D341Med (cell line): ENCODE results near the gene PBX1.

ENCODE experiments used
- DNase-seq: peaks from one replicate; pipeline ENCODE4 v3.0.0; 2012; ENCODE audit warnings: low spot score

PBX1 gene

DNA sequence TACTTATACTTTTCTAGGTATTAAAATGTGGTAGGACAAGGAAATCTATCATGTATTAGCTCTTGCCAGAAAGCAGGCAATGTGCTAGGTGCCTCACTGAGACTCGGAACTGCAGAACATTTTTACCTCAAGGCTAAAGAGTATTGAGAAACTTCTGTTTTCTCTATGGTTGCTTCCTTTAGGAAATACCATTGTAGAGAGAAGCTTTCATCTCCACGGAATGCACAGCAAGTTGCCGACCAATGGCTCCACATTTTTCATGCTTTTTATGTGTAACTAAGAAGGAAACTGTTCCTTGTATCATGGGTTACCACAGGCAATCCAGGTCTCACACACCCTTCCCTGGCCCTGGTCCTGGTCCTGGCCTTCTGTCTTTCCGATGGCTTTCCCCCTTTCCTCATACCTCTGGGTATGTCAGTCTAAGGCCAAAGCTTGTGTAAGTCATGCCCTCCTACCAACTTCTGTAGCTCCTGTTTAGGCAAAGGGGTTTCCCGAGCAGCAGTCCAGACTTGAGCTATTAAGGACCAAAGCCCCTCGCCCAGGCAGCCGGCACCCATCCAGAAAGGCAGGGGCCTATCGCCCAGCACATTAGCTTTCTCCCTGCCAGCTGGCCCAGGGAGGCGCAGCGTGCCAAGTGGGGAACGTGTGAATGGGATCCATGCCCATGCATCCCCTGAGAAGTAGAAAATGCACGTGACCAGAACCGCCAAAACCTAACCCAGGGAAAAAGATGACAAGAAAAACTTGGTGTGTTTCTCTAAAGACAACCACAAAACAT, 225.0 kb downstream of the PBX1 start:
- no peak for DNase-seq

- DNase-seq = no peak
Observed at GRCh38 chr1:164784960-164785359, 226.0 kb downstream of the PBX1 start.

GRCh38 chr1:164785841-164786534, 227.0 kb downstream of the PBX1 start:
- no peak for DNase-seq

DNA sequence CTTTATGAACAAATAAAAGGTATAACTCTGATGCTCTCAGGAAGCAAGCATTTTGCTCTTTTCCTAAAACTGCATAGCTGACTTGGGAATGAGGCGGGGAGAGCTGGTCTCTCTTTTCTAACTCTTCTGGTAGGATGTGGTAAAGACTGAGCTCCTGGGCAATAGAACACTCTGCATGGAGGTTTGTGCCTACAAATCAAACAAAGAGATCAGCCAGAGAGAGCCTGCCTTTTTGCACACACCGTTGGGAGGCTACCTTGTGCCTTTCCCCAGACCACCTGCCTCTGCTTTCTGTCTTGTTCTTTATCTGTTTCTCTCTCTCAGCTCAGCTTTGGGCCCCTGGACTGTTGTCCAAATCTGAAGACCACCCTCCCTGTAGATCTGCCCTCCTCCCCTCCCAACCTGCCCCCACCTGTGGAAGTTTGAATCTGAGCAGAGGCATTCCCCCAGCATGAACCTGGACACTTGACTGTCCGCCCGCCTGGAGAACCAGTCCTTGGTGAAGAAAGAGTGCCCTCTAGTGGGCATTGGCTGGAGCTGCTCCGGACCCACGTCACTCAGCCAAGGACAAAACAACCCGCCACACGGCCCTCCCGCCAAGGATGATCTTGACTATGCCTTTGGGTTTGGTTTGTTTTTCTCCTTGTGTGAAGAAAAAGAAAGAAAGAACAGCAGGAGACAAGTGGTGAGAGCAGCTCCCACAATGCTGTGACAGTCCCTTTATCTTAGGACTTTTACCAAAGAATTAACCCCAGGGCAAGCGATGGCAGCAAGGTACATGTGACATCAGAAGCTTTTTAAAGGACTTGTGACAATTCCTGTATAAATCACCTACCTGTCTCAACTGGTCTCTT, 228.2 kb downstream of the PBX1 start:
- DNase-seq = peak; percentile 90

- DNase-seq = no peak
Observed at GRCh38 chr1:164787834-164788231, 228.8 kb downstream of the PBX1 start.

- no peak for DNase-seq
Observed at GRCh38 chr1:164790081-164790480, 231.1 kb downstream of the PBX1 start.

DNA sequence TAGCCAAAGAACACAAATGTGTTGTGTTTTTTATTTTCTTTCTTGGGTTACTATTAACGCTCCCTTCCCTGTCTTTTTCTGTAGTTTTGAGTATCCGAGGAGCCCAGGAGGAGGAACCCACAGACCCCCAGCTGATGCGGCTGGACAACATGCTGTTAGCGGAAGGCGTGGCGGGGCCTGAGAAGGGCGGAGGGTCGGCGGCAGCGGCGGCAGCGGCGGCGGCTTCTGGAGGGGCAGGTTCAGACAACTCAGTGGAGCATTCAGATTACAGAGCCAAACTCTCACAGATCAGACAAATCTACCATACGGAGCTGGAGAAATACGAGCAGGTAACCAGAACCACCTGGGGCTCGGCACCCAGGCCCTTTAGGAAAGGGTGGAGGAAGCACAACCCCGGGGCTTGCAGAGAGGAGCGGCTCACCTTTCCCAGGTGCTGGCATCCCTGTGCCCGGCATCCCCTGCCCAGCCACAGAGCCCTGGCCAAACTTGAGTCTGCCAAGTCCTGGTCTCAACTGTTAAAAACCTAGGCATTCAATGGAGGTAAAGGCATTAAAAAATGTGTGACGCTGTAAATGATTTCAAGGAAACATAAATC, 233.5 kb downstream of the PBX1 start:
- no peak for DNase-seq

- no peak for DNase-seq
Observed at GRCh38 chr1:164794356-164794755, 235.4 kb downstream of the PBX1 start.

- no peak for DNase-seq
Observed at GRCh38 chr1:164796916-164797315, 237.9 kb downstream of the PBX1 start.

GRCh38 chr1:164801246-164801731, 242.3 kb downstream of the PBX1 start:
- no peak for DNase-seq

GRCh38 chr1:164801791-164802502, 243.0 kb downstream of the PBX1 start:
- peak; percentile 72 for DNase-seq

DNA sequence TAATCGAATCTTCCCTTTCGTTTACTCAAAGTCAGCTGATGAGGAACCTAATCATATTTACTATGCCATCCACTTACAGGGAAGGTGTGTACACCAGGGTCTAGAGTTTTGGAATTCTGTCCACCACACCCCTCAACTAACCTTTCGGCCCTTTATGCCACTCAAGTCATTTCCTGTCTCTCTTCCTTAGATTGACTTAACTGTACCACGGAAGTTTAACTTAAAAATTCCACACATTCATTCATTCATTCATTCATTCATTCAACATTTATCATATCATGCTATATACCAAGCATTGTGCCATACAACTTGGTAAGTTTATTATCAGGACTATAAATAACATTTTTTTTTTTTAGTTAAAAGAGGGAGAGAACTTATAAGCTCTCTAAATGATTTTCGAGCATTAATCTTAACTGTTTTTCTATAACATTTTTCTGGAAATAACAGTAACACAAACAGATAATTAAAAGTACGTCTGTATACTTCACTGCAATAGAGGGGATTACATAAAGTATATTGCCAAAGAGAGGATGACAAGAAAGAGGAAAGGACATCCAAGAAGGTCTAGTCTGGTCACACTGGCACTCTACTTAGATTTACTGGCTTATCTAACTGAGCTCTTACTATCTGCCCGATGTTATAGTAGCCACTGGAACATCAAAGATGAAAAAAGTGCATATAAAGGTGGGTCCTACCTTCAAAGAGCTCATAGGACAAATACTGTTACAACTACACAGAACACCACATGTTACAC, 243.7 kb downstream of the PBX1 start:
- DNase-seq = no peak

GRCh38 chr1:164803366-164803765, 244.4 kb downstream of the PBX1 start:
- DNase-seq = no peak

DNA sequence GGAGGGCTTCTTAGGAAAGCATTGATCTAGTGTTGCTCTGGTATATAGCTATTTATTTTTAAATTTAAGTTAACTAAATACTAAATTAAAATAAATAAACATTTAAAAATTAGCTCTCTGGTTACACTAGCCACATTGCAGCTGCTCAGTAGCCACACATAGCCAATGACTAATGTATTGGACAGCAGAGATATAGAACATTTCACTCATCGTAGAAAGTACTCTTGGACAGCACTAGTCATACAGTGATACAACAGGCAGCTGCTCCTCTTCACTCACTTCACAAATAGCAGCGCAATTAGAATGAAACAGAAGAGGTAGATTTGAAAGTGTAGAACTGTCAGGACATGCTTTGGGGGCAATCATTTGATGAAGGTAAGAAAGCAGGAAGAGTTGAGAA, 245.4 kb downstream of the PBX1 start:
- no peak for DNase-seq

DNA sequence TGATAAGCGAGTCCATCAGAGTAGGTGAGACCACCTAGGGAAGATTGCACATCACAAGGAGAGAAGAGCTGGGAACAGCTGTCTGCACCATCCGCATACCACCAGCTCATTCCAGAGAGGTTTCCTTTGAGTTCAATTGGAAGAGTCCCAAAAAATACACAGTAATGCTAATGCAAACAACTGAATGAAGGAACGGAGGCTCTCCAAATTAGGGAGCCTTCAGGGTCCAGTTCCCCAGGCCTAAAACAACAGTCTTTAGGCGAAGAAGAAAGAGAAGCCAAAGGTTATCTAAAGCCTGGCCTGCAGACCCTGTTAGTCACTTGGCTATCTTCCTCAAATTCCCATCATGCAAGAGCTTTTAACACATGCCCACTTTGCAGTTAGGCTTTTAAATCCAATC, 246.4 kb downstream of the PBX1 start:
- DNase-seq = no peak

GRCh38 chr1:164806531-164806930, 247.5 kb downstream of the PBX1 start:
- DNase-seq = no peak

- DNase-seq = no peak
Observed at GRCh38 chr1:164813776-164814175, 254.8 kb downstream of the PBX1 start.

DNA sequence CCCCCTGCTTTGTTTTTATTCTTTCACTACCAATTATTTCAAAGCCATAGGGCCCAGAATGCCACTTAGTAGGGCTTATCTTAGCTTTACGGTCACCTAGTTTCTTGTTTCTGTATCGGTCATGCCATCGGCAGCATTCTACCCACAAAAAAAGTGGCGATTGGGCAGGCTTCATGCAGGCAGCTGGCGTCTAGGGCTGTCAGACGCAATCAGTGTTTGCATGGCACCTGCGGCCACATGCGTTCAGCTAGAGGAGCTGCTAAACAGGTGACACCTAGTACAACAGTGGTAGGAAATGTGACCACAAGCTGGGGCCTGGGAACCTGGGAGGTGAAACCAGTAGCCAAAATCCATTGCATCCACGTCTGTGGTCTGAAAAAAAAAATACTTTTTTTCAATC, 262.7 kb downstream of the PBX1 start:
- no peak for DNase-seq

GRCh38 chr1:164823486-164824279, 264.7 kb downstream of the PBX1 start:
- DNase-seq = no peak

- no peak for DNase-seq
Observed at GRCh38 chr1:164824542-164824941, 265.6 kb downstream of the PBX1 start.
